Activated T-cell treated with anti-CD3 and anti-CD28 coated beads for 24 hours (primary cell): ENCODE data around the gene DOCK7.
A peak's percentile ranks its signal among the peaks of the same experiment; 100 is the strongest.

Experiments
- DNase-seq: peaks from one replicate; pipeline ENCODE4 v3.0.0-alpha.2; 2020; ENCODE audit warnings: low read depth

DOCK7 gene

GRCh38 chr1:62444701-62445100 lies 243.5 kb downstream of the DOCK7 start:
- DNase-seq, result no peak

GRCh38 chr1:62439652-62440371 lies 248.4 kb downstream of the DOCK7 start:
- no peak for DNase-seq

- no peak for DNase-seq
Observed at GRCh38 chr1:62438163-62438562, 250.0 kb downstream of the DOCK7 start.

GRCh38 chr1:62437273-62437940 lies 250.8 kb downstream of the DOCK7 start:
- peak; percentile 32 for DNase-seq

GRCh38 chr1:62436466-62437272 lies 251.5 kb downstream of the DOCK7 start, which contains the start of gene USP1:
Gene USP1, plus strand, starts transcription at chr1:62437049. Its CDS starts 2,819 bp downstream, at chr1:62439868.
- DNase-seq, result peak; percentile 97

GRCh38 chr1:62436039-62436465 lies 252.1 kb downstream of the DOCK7 start:
- peak; percentile 95 for DNase-seq

- DNase-seq, result no peak
Observed at GRCh38 chr1:62435231-62436038, 252.8 kb downstream of the DOCK7 start.

GRCh38 chr1:62434618-62435001 lies 253.6 kb downstream of the DOCK7 start:
- DNase-seq, result no peak

- no peak for DNase-seq
Observed at GRCh38 chr1:62433861-62434617, 254.1 kb downstream of the DOCK7 start.

- no peak for DNase-seq
Observed at GRCh38 chr1:62429581-62429980, 258.6 kb downstream of the DOCK7 start.

GRCh38 chr1:62428351-62428750 lies 259.8 kb downstream of the DOCK7 start:
- DNase-seq, result no peak

- no peak for DNase-seq
Observed at GRCh38 chr1:62426794-62427193, 261.4 kb downstream of the DOCK7 start.

GRCh38 chr1:62426237-62426636 lies 261.9 kb downstream of the DOCK7 start:
- no peak for DNase-seq

GRCh38 chr1:62425041-62425440 lies 263.1 kb downstream of the DOCK7 start:
- no peak for DNase-seq

GRCh38 chr1:62424411-62424810 lies 263.8 kb downstream of the DOCK7 start:
- no peak for DNase-seq

GRCh38 chr1:62423580-62424242 lies 264.5 kb downstream of the DOCK7 start:
- no peak for DNase-seq

GRCh38 chr1:62420214-62420613 lies 268.0 kb downstream of the DOCK7 start:
- no peak for DNase-seq

- DNase-seq, result no peak
Observed at GRCh38 chr1:62417351-62417999, 270.7 kb downstream of the DOCK7 start.

- DNase-seq, result no peak
Observed at GRCh38 chr1:62415687-62416086, 272.5 kb downstream of the DOCK7 start.

GRCh38 chr1:62407398-62408009 lies 280.7 kb downstream of the DOCK7 start:
- DNase-seq, result no peak
